HG03196 (cell line): ENCODE results near the gene TNIP3.
"Not testable (repeated sequence)": the region's sequence is repeated elsewhere in the genome, so short reads cannot be mapped to it uniquely, and the experiment has no call there.

Source experiments
- ATAC-seq: cut with Tn5 transposase; IDR thresholded peaks from one replicate; pipeline ENCODE4 v1.9.1; 2021; ENCODE audit not compliant: unreplicated experiment

The TNIP3 gene

GRCh38 chr4:121177246-121178137 lies 13.4 kb upstream of the TNIP3 start:
- ATAC-seq = no peak

DNA sequence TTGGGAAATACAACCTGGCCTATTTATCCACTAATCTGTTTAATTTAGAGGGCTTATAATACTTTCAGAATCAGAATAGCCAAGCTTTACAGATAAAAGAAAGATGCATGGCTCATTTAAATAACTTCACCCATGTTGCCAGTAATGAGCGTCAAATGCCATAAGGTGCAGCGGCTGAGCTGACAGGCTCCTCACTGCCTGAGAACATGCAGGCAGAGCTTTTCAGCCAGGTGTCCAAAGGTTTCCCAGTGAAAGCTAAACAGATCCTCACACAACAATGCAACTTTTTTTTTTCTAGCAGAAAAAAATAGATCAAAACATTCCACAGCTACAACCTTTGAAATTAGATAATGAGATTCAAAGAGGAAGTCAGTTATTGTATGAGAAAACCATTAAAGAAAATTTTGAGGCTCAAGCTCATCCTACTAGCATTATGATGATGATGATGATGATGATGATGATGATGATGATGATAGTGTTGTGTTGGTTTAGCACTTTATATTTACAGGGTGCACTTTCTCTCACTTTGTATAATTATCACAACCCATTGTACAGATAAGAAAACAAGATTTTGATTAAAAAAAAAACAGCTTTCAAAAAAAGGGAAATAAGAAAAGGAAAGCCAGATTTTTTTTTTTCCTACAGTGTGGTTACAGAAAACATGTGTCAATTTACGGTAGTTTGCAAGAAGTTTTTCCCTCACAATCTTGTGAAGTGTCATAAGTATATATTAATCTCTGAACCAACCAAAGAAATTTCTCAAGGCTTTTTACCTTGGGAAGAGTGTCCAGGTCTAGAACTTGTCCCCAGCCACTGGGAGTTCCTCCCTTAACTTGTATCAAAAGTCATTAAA lies 12.2 kb upstream of the TNIP3 start:
- no peak for ATAC-seq

DNA sequence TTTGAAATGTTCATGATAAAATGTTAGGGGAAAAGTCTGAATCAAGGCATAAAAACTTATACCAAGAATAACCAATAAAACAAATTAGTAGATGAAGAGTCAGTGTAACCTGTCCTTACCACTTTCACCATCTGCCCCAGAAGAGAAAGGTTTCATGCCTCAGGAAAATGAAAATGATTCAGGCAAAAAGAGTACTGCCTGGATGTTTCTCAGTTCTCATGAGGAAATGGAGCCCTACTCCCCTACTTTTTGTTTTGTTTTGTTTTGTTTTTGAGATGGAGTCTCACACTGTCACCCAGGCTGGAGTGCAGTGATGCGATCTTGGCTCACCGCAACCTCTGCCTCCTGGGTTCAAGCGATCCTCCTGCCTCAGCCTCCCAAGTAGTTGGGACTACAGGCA lies 7.4 kb upstream of the TNIP3 start:
- ATAC-seq = not testable (repeated sequence)

DNA sequence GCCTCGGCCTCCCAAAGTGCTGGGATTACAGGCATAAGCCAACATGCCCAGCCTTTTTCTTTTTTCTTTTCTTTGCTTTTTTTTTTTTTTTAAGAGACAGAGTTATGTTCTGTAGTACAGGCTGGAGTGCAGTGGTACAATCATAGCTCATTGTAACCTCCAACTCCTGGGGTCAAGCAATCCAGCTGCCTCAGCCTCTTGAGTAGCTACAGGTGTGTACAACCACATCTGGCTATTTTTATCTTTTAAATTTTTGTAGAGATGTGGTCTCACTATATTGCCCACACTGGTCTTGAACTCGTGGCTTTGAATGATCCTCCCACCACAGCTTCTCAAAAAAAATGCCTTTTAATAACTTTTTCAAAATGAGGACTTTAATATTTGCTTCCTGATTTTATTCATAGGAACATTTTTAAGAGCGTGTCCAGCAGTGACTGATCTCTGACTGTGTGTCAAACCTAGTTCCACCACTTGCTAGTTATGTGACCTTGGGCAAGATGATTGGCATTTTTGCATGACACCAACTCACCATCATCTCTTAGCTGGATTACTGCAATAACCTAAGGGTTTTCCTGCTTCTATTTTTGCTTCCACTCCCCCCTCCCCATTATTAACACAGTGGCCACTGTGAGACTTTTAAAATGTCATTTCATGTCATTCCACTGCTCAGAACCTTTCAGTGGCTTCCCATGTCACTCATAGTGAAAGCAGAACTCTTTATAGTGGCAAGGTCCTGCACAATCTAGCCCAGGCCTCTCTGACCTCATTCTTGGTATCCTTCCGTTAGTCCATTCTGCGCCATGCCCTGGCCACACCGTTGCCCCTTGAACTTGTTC lies 4.5 kb upstream of the TNIP3 start:
- no peak for ATAC-seq

- no peak for ATAC-seq
These were observed 2.9 kb upstream of the TNIP3 start for GRCh38 chr4:121166976-121167375.

DNA sequence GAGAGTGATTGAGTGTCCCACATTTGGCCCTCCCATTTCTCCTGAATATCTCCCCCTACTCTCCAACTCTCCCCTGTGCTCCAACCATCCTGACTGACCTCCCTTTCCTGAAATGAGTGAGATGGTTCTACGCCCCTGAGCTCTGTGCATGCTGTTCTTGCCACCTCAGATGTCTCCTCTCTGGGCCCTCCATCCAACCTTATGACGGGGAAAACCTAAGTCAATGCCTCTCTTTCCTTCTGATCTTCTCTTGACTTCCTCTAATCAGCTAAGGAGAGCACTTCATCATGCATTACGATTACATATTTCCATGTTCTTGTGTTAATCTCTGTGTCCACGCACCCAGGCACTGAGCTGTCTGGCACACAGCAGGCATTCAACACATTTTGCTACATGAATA lies 1.1 kb upstream of the TNIP3 start:
- ATAC-seq = no peak

DNA sequence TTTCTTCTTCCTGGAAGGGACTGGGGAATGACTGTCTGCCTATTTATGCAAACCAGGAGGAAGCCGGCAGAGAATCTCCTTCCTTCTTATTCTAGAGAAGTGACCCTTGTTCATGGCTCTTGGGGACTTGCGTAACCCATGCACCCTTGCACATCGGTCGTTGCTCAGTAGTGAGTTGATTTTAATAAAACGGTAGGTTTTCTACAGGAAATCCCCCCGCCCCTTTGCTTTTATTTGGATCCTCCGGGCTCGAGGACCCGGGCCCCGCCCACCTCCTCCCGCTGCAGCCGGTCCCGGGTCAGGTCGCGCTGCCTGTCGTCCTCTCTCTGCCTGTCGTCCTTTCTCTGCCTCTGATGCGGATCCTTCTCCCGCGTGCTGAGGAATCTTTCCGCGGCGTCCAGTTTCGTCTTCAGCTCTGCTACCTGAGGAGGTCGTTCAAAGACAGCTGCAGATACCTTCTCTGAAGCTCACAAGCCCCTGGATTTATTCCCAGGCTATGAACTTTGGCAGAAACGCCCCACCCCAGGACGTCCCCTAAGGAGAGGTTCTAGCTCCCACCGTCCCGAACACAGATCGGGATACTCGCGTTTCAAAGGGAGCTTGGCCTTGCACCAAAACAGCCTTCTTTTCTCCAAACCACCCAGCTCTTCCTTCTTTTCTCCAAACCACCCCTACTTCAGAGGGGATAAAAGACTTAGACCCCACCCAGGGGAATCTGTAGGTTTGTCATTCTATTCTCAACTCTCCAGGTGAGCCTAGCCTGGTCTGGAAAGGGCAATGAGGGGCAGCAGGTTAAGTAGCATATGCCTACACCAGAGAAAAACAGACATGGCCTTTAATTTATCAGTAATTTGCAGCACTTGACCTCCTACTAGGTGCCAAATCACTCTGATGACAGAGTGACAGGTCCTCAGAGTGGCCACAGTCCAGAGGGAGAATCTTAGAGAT lies 7.0 kb downstream of the TNIP3 start:
- ATAC-seq = no peak

GRCh38 chr4:121155893-121156292 lies 8.2 kb downstream of the TNIP3 start:
- no peak for ATAC-seq

DNA sequence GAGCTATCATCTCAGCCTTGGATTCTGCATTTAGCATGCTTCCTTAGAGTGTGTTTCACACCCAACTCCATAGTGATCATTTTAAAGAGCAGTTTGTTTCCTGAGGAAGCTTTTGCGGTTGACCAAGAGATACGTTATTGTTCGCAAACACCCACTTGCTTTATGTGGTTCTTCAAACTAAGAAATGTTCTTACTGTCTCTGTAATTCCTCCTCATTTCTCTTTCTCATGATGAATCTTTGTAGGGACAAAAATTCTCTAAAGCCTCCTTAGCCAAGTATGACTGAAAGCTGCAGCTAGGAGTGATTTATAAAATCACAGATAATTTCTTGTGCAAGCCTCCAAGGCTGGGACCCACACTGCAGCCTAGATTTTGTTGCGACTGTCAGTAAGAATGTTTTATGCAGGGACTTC lies 10.0 kb downstream of the TNIP3 start:
- no peak for ATAC-seq

DNA sequence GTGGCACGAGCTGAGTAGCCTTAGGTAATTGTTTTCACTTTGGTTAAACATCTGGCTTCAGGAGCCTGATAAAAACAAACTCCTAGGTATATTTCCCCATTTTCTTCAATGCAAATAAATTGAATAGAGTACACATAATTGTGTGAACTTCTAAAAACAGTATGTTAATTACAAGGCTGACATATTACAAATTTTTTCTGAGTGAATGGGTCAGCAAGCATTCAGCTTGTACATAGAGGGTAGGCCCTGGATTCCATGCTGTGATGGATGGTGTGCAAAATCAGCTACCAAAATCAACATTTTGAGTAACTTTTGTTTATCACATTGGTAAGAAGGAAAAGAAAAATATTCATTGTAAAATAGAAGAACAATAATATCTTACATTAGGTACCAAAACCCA lies 12.2 kb downstream of the TNIP3 start:
- ATAC-seq = no peak

DNA sequence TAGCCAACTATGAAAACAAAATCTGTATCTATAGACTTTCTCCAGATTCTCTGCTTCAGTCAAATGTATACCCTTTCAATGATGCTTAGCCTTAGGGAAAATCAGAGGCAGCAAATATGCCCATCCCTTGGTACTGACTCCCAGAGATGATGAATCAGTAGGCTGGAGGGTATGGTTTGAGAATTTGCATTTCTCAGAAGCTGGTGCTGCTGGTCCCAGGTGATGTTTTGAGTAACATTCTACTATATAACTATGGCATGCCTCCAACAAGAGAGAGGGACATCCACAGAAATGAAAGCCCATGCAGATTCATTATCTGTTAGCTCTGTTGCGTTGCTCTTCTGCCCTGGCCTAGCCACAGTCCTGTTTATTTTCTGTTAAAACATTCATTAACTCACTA lies 13.6 kb downstream of the TNIP3 start:
- ATAC-seq = no peak

GRCh38 chr4:121150003-121150402 lies 14.1 kb downstream of the TNIP3 start:
- ATAC-seq = no peak

- no peak for ATAC-seq
These were observed 15.5 kb downstream of the TNIP3 start for GRCh38 chr4:121148621-121149020.

GRCh38 chr4:121148000-121148399 lies 16.1 kb downstream of the TNIP3 start:
- no peak for ATAC-seq

- ATAC-seq = no peak
These were observed 17.6 kb downstream of the TNIP3 start for GRCh38 chr4:121146530-121146929.

DNA sequence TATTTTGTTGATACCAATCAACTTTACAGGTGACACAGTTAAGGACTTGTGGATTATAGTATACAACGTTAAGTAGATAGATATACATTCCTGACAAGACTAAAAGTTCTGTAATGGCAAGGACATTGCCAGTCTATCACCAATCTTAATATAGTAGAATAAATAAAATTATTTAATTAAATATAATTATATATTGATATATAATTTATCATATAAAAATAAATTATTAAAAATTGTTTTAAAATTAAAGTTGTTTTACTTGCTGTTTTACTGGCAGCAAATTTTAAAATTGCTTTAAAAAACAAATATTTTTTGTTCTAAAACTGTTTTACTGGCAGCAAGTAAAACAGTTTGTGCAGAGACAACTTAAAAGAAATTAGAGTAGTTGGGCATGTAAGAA lies 18.7 kb downstream of the TNIP3 start:
- ATAC-seq = no peak

GRCh38 chr4:121144021-121144420 lies 20.1 kb downstream of the TNIP3 start:
- ATAC-seq = no peak

- no peak for ATAC-seq
These were observed 21.0 kb downstream of the TNIP3 start for GRCh38 chr4:121143131-121143530.

DNA sequence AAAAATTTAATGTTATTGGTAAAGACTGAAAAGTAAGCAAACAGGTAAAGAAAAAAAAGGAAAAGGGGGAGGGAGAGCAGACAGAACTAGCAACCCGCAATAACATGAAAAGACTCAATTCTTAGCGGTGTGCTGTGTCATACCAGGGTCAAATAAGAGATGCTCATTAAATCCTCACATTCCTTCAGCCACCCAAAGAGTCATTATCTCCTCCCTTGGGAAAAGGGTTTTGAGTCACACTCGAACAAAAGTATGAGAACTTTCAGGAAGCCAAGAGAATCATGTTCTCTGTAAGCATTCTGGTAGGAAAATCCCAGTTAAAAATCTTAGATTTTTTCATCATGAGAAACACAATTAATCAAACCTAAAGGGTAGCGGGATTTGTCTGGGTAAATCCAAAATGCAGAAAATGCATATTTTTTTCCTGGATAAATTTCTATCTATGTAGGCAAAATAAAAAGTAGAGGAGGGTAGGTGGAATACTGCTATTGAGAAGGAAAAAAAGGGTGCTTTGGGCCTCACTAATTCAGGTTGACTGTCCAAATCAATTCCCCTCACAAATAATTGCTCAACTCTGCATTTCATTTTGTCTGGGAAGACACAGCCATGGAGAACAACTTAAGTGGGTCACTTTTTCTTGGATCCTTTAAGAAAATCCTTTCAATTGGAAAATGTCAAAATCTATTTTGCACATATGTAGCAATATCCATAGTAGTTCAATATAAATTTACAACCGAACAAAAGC lies 23.2 kb downstream of the TNIP3 start:
- no peak for ATAC-seq
